B cell (primary cell): ENCODE data around the gene CD38. TPM values are rescaled to one million over a fixed set of nuclear protein-coding genes. Genes with fewer than 3 reads are reported as not detected.

Source experiments
- ATAC-seq: fragments of 200-7000 bp; cut with Tn5 transposase; one replicate; pipeline ENCODE4 v1.10.0; 2021; ENCODE audit warnings: low read depth, mild to moderate bottlenecking, moderate number of reproducible peaks, moderate library complexity
- CTCF ChIA-PET: fragments of 350-600 bp; sonication (Branson Sonifier 250); formaldehyde crosslinking; loops from one replicate; lab custom pipeline; 2021; ENCODE audit warnings: antibody characterized with exemption, inconsistent platforms; lab: Charles Lee
- POLR2A ChIA-PET: fragments of 350-600 bp; sonication (Branson Sonifier 250); formaldehyde crosslinking; loops from one replicate; lab custom pipeline; 2021; ENCODE audit warnings: antibody characterized with exemption; lab: Charles Lee
- DNase-seq: peaks from one replicate; pipeline ENCODE4 v3.0.0; 2013
- H2AFZ ChIP-seq: 2 replicates; pipeline ENCODE4 v1.6.1; 2012; ENCODE audit warnings: mild to moderate bottlenecking, low read depth, low read length; ENCODE audit not compliant: insufficient read depth, poor library complexity, severe bottlenecking
- H3K27ac ChIP-seq, 2 donors: 1 replicate in 1 of 2; 2 replicates in 1 of 2; pipeline ENCODE4 v1.5.1; 2012 to 2013; ENCODE audit warnings: low read length in 2 of 2, mild to moderate bottlenecking in 2 of 2, moderate library complexity in 1 of 2
- H3K27me3 ChIP-seq, 4 experiments: fragments of 200-600 bp in 1 of 4; sonication (generic) in 1 of 4; replicated peaks in 1 of 4; 1 replicate in 2 of 4; 2 replicates in 2 of 4; pipeline versions ENCODE4 v1.6.1 to v1.7.0; 2013 to 2016; ENCODE audit warnings: low read length in 3 of 4, mild to moderate bottlenecking in 2 of 4, mixed read lengths in 1 of 4, moderate library complexity in 1 of 4; ENCODE audit not compliant: insufficient read depth in 4 of 4, control insufficient read depth in 3 of 4; ENCODE audit errors: control extremely low read depth in 1 of 4
- H3K36me3 ChIP-seq, 2 experiments: replicated peaks in 1 of 2; 1 replicate in 1 of 2; 2 replicates in 1 of 2; pipeline versions ENCODE4 v1.6.1 to v1.7.1; 2013; ENCODE audit warnings: low read length in 1 of 2; ENCODE audit not compliant: insufficient read depth in 2 of 2, control insufficient read depth in 1 of 2; ENCODE audit errors: control extremely low read depth in 1 of 2, extremely low read depth in 1 of 2
- H3K4me1 ChIP-seq, 2 donors: fragments of 200-600 bp in 1 of 2; sonication (generic) in 1 of 2; 1 replicate in 1 of 2; 2 replicates in 1 of 2; pipeline versions ENCODE4 v1.5.1 to v1.6.1; 2013 to 2017; ENCODE audit warnings: low read length in 2 of 2; ENCODE audit not compliant: control insufficient read depth in 2 of 2, insufficient read depth in 2 of 2
- H3K4me2 ChIP-seq: replicated peaks from 2 replicates; pipeline ENCODE3; 2012; ENCODE audit warnings: mild to moderate bottlenecking, low read depth, low read length; ENCODE audit not compliant: poor library complexity, severe bottlenecking
- H3K4me3 ChIP-seq, 5 experiments: fragments of 200-600 bp in 1 of 5; sonication (generic) in 1 of 5; 1 replicate in 3 of 5; 2 replicates in 2 of 5; pipeline versions ENCODE4 v1.5.1 to v1.7.0; 2011 to 2016; ENCODE audit warnings: low read length in 4 of 5, mild to moderate bottlenecking in 4 of 5, low read depth in 2 of 5, control low read depth in 1 of 5, moderate library complexity in 1 of 5; ENCODE audit not compliant: insufficient read depth in 1 of 5; ENCODE audit errors: control extremely low read depth in 1 of 5, extremely low read depth in 1 of 5
- H3K79me2 ChIP-seq: fragments of 200-600 bp; sonication (generic); one replicate; pipeline ENCODE4 v1.6.0; 2016; ENCODE audit warnings: low read length; ENCODE audit not compliant: control insufficient read depth, insufficient read depth
- H3K9ac ChIP-seq: fragments of 200-600 bp; sonication (generic); 2 replicates; pipeline ENCODE4 v1.6.1; 2017; ENCODE audit warnings: mild to moderate bottlenecking, low read length, moderate library complexity
- H3K9me3 ChIP-seq, 3 donors: one replicate each; pipeline versions ENCODE4 v1.6.1 to v1.7.1; 2013; ENCODE audit warnings: low read length in 2 of 3; ENCODE audit not compliant: control insufficient read depth in 2 of 3, insufficient read depth in 1 of 3; ENCODE audit errors: control extremely low read depth in 1 of 3
- H4K20me1 ChIP-seq: 2 replicates; pipeline ENCODE4 v1.6.0; 2012; ENCODE audit warnings: mild to moderate bottlenecking, low read length; ENCODE audit not compliant: insufficient read depth, control insufficient read depth, poor library complexity, severe bottlenecking
- H3K27ac Mint-ChIP-seq: one replicate; pipeline ENCODE4 v1.8.0; 2021; ENCODE audit warnings: mixed read lengths
- H3K27me3 Mint-ChIP-seq: one replicate; pipeline ENCODE4 v1.8.0; 2021; ENCODE audit warnings: mixed read lengths
- H3K4me1 Mint-ChIP-seq: one replicate; pipeline ENCODE4 v1.8.0; 2021; ENCODE audit warnings: mixed read lengths
- H3K4me3 Mint-ChIP-seq: one replicate; pipeline ENCODE4 v1.8.0; 2021; ENCODE audit warnings: mixed read lengths
- H3K9me3 Mint-ChIP-seq: one replicate; pipeline ENCODE4 v1.8.0; 2022; ENCODE audit warnings: mixed read lengths; ENCODE audit not compliant: insufficient read depth
- EZH2 ChIP-seq: IDR thresholded peaks from 2 replicates; pipeline ENCODE4 v1.6.1; 2012; ENCODE audit warnings: borderline replicate concordance, low read depth, mild to moderate bottlenecking, moderate library complexity, low read length; ENCODE audit not compliant: insufficient read depth, poor library complexity, severe bottlenecking
- WGBS: methylation state at CpG from one replicate; pipeline ENCODE4 v1.1.5; 2013; ENCODE audit warnings: missing lambda C conversion rate; ENCODE audit not compliant: insufficient coverage; 5-methylcytosine and 5-hydroxymethylcytosine counted together
- intact Hi-C: fragments of 100-400 bp; cut with micrococcal nuclease; formaldehyde crosslinking; loops from one replicate; pipeline ENCODE4 v1.10.0; 2022
- polyA plus RNA-seq: library from polyadenylated mRNA; depleted of rRNA; stranded (reverse); fragments of >200 nt; gene quantifications from 2 replicates; pipeline ENCODE4 v1.2.3, GENCODE V29; 2012
- total RNA-seq, 2 donors: library from RNA; stranded (reverse); fragments of 120-200 nt in 1 of 2; gene quantifications; 1 replicate in 1 of 2; 2 replicates in 1 of 2; pipeline versions ENCODE4 v1.2.3 to v1.2.4, GENCODE V29; 2013 to 2022
- TF ChIP-seq, protein P1 (sequence below): fragments of 200-600 bp; IDR thresholded peaks from one replicate; pipeline ENCODE4 v1.8.0; 2022; ENCODE audit warnings: antibody characterized with exemption, mild to moderate bottlenecking

CD38 gene
- total and polyA plus RNA-seq, 2 donors (not counting 1 experiment from before 2014, with no cell fraction given), result 10.1 to 12.9 TPM

- Histone ChIP-seq H3K4me1 (peaks cover 24 to 28% of the 10 kb centered on the region in 2 donors), H3K36me3 (no peaks in the 10 kb centered on the region), H3K4me2 (no peak overlapping the region), H2AFZ (peak overlapping the region; percentile 33), H3K9ac (no peak overlapping the region), H3K27me3 (no peaks in the 10 kb centered on the region), H3K27ac (no peak overlapping the region), H3K9me3 (no peaks in the 10 kb centered on the region), H4K20me1 (no peaks in the 10 kb centered on the region), H3K4me3 (no peak overlapping the region), H3K79me2 (no peaks in the 10 kb centered on the region)
- 33% methylated on average over 4 of the region's 4 CpGs for WGBS
- H3K27ac Mint-ChIP-seq, result no peak overlapping the region
- ATAC-seq (no peak), DNase-seq (no peak)
- intact Hi-C loops, result no loop called here
- ChIA-PET CTCF (no interaction called here), POLR2A (no interaction called here)
- peaks cover 34% of the 10 kb centered on the region for H3K4me1 Mint-ChIP-seq
- H3K9me3 Mint-ChIP-seq, result peaks cover 6% of the 10 kb centered on the region
- H3K27me3 Mint-ChIP-seq, result no peaks in the 10 kb centered on the region
- H3K4me3 Mint-ChIP-seq, result no peak overlapping the region
- TF ChIP-seq, protein P1, sequence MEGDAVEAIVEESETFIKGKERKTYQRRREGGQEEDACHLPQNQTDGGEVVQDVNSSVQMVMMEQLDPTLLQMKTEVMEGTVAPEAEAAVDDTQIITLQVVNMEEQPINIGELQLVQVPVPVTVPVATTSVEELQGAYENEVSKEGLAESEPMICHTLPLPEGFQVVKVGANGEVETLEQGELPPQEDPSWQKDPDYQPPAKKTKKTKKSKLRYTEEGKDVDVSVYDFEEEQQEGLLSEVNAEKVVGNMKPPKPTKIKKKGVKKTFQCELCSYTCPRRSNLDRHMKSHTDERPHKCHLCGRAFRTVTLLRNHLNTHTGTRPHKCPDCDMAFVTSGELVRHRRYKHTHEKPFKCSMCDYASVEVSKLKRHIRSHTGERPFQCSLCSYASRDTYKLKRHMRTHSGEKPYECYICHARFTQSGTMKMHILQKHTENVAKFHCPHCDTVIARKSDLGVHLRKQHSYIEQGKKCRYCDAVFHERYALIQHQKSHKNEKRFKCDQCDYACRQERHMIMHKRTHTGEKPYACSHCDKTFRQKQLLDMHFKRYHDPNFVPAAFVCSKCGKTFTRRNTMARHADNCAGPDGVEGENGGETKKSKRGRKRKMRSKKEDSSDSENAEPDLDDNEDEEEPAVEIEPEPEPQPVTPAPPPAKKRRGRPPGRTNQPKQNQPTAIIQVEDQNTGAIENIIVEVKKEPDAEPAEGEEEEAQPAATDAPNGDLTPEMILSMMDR, result no peak
- TF ChIP-seq EZH2, result no peak
These were observed 24.3 kb upstream of the CD38 start for GRCh38 chr4:15753786-15754185.

DNA sequence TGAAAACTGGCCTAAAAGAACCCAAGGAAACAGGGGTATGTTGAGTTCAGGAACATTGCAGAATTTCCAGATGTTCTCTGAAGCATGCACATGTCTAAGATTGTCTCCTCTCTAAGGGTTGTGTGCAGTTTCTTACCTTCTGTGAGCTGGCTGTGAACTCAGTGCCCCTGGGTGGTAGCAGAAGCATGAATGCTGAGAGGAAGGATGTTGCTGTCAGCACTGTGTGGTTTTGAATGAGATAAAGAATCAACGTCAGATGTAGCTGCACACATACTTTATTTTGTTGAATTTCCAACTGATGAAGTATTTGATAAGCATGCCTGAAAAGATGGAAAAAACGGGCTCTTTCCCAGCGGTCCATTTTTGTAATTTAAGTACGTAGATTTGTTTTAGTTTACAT, 23.8 kb upstream of the CD38 start:
- Histone ChIP-seq H4K20me1 (no peaks in the 10 kb centered on the region), H3K79me2 (no peaks in the 10 kb centered on the region), H3K27me3 (no peaks in the 10 kb centered on the region), H3K9me3 (no peaks in the 10 kb centered on the region), H3K36me3 (no peaks in the 10 kb centered on the region), H3K4me2 (no peak overlapping the region), H3K27ac (no peak overlapping the region), H3K9ac (no peak overlapping the region), H3K4me1 (peaks cover 24 to 28% of the 10 kb centered on the region in 2 donors), H2AFZ (peak overlapping the region; percentile 33), H3K4me3 (no peak overlapping the region)
- H3K4me3 Mint-ChIP-seq, result no peak overlapping the region
- H3K4me1 Mint-ChIP-seq, result peaks cover 34% of the 10 kb centered on the region
- POLR2A ChIA-PET, result no interaction called here
- CTCF ChIA-PET, result no interaction called here
- WGBS, result no CpG with 5 or more reads among the region's 4 CpGs
- no peak for DNase-seq
- H3K9me3 Mint-ChIP-seq, result peaks cover 6% of the 10 kb centered on the region
- intact Hi-C loops, result no loop called here
- H3K27me3 Mint-ChIP-seq, result no peaks in the 10 kb centered on the region
- TF ChIP-seq, protein P1, result no peak
- TF ChIP-seq EZH2, result no peak
- H3K27ac Mint-ChIP-seq, result no peak overlapping the region
- ATAC-seq, result no peak
